Neutrophil (primary cell): ENCODE data around the gene TUT7.
"Not testable (repeated sequence)": the region's sequence is repeated elsewhere in the genome, so short reads cannot be mapped to it uniquely, and the experiment has no call there.

ENCODE experiments used
- H3K27ac ChIP-seq: fragments of 200-600 bp; sonication (generic); 2 replicates; pipeline ENCODE4 v1.5.1; 2016; ENCODE audit warnings: mild to moderate bottlenecking, moderate library complexity
- H3K27me3 ChIP-seq: fragments of 200-600 bp; sonication (generic); 2 replicates; pipeline ENCODE4 v1.6.0; 2016; ENCODE audit warnings: mild to moderate bottlenecking
- H3K36me3 ChIP-seq: fragments of 200-600 bp; sonication (generic); 2 replicates; pipeline ENCODE4 v1.5.1; 2017
- H3K4me1 ChIP-seq, 2 experiments: fragments of 200-600 bp in 1 of 2; sonication (generic) in 1 of 2; 1 replicate in 1 of 2; 2 replicates in 1 of 2; pipeline versions ENCODE4 v1.5.1 to v1.6.1; 2013 to 2016; ENCODE audit warnings: low read depth in 1 of 2, low read length in 1 of 2, mild to moderate bottlenecking in 1 of 2, moderate library complexity in 1 of 2; ENCODE audit not compliant: control insufficient read depth in 1 of 2, insufficient read depth in 1 of 2
- H3K4me3 ChIP-seq, 2 experiments: fragments of 200-600 bp in 1 of 2; sonication (generic) in 1 of 2; 1 replicate in 1 of 2; 2 replicates in 1 of 2; pipeline ENCODE4 v1.5.1; 2013 to 2016; ENCODE audit warnings: low read depth in 1 of 2, low read length in 1 of 2, mild to moderate bottlenecking in 1 of 2, moderate library complexity in 1 of 2
- H3K9me3 ChIP-seq: fragments of 200-600 bp; sonication (generic); 2 replicates; pipeline ENCODE4 v1.5.1; 2016
- TF ChIP-seq, protein P1 (sequence below): fragments of 200-600 bp; sonication (generic); IDR thresholded peaks from 2 replicates; pipeline ENCODE4 v1.5.1; 2016; ENCODE audit warnings: antibody characterized with exemption

TUT7 gene, protein sequence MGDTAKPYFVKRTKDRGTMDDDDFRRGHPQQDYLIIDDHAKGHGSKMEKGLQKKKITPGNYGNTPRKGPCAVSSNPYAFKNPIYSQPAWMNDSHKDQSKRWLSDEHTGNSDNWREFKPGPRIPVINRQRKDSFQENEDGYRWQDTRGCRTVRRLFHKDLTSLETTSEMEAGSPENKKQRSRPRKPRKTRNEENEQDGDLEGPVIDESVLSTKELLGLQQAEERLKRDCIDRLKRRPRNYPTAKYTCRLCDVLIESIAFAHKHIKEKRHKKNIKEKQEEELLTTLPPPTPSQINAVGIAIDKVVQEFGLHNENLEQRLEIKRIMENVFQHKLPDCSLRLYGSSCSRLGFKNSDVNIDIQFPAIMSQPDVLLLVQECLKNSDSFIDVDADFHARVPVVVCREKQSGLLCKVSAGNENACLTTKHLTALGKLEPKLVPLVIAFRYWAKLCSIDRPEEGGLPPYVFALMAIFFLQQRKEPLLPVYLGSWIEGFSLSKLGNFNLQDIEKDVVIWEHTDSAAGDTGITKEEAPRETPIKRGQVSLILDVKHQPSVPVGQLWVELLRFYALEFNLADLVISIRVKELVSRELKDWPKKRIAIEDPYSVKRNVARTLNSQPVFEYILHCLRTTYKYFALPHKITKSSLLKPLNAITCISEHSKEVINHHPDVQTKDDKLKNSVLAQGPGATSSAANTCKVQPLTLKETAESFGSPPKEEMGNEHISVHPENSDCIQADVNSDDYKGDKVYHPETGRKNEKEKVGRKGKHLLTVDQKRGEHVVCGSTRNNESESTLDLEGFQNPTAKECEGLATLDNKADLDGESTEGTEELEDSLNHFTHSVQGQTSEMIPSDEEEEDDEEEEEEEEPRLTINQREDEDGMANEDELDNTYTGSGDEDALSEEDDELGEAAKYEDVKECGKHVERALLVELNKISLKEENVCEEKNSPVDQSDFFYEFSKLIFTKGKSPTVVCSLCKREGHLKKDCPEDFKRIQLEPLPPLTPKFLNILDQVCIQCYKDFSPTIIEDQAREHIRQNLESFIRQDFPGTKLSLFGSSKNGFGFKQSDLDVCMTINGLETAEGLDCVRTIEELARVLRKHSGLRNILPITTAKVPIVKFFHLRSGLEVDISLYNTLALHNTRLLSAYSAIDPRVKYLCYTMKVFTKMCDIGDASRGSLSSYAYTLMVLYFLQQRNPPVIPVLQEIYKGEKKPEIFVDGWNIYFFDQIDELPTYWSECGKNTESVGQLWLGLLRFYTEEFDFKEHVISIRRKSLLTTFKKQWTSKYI (N-terminal part only)

DNA sequence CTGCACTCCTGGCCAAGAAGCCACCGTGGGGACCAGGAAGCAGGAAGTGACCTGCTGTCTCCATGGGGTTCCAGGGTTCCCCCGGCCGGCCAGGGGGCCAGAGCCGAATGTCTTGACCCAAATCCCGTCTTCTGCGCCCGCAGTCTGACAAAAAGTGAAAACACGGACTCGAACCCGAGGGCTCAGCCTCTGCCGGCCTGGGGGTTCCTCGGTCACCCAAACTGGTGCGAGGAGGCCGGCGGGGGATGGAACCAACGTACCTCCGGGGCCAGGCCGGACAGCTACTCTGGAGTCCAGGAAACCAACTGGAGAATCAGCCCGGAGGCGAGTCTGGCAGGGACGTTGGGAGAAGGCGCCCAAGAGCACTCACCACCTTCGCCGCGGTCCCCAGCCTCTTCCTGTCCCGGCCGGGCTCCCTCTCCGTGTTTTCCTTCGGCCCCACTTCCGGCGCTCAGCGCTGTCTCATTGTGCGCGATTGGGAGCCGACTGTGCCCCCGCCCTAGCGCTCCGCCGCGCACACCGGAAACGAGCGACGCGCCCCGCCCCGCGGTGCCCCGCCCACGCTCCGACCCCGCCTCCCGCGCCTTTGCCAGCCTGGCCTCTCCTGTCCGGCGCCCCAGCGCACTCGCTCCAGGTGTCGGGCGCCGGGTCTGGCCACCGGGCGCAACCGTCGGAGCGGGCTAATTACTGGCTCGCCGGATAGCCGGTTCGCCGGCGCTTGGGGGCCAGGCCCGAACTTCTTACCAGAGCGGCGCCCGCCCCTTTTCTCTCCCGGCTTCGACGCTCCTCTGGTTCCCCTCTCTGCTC lies at the start of gene TUT7:
Gene TUT7, minus strand, starts transcription at position 400 of the 807 bp plus-strand sequence. CDS start 1,211 bp downstream, outside the sequence.
- Histone ChIP-seq H3K27me3 (peaks cover 30% of the 10 kb centered on the region), H3K36me3 (peaks cover 26% of the 10 kb centered on the region), H3K4me3 (peak within 1 kb of the TSS; percentile 79 to 95), H3K9me3 (no peaks in the 10 kb centered on the region), H3K27ac (peak within 1 kb of the TSS; percentile 97), H3K4me1 (peaks cover 62 to 63% of the 10 kb centered on the region in 2 experiments)
- TF ChIP-seq, protein P1, sequence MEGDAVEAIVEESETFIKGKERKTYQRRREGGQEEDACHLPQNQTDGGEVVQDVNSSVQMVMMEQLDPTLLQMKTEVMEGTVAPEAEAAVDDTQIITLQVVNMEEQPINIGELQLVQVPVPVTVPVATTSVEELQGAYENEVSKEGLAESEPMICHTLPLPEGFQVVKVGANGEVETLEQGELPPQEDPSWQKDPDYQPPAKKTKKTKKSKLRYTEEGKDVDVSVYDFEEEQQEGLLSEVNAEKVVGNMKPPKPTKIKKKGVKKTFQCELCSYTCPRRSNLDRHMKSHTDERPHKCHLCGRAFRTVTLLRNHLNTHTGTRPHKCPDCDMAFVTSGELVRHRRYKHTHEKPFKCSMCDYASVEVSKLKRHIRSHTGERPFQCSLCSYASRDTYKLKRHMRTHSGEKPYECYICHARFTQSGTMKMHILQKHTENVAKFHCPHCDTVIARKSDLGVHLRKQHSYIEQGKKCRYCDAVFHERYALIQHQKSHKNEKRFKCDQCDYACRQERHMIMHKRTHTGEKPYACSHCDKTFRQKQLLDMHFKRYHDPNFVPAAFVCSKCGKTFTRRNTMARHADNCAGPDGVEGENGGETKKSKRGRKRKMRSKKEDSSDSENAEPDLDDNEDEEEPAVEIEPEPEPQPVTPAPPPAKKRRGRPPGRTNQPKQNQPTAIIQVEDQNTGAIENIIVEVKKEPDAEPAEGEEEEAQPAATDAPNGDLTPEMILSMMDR = peak; percentile 33

DNA sequence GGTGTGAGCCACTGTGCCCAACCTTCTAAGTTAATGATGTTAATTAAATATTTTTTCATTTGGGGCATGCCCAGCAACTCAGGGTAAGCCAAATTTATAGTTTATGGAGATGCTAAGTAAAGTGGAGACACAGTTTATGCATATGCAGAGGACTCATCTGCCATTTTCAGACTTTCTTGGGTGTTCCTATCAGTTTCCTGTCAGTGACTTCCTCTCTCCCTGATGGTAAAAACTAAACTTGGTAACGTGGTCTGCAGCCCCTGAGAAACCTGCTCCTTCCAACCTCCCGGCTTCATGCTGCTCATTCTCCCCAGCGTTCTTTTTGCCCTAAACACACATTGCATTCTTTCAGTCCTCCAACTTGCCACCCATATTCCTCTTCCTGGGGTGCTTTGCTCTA lies 48.4 kb upstream of the TUT7 start:
- H3K9me3 ChIP-seq = no peaks in the 10 kb centered on the region
- no peak overlapping the region for H3K27ac ChIP-seq
- H3K4me1 ChIP-seq = no peaks in the 10 kb centered on the region
- H3K4me3 ChIP-seq = no peak overlapping the region
- peaks cover 13% of the 10 kb centered on the region for H3K27me3 ChIP-seq
- no peaks in the 10 kb centered on the region for H3K36me3 ChIP-seq
- TF ChIP-seq, protein P1 = no peak

DNA sequence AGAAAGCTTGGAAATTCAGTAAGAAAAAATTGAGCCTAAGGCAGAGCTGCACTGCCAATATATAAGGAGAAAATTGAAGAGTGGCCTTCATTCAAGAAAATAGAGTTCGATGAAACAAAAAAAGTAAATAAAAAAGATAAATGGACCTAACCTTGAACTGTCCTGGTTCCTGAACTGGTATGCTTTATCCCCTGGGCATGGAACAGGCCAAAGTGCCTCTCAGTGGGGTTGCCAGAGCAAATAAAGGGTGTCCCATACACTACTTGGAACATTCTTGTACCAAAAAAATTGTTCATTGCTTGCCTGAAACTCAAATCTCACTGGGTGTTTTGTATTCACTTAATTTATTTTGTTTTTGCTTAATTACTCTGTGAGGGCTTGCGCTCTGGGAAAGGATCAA lies 42.2 kb upstream of the TUT7 start:
- H3K36me3 ChIP-seq = no peaks in the 10 kb centered on the region
- no peaks in the 10 kb centered on the region for H3K4me1 ChIP-seq
- no peaks in the 10 kb centered on the region for H3K27me3 ChIP-seq
- H3K27ac ChIP-seq = no peak overlapping the region
- TF ChIP-seq, protein P1 = no peak
- H3K9me3 ChIP-seq = no peaks in the 10 kb centered on the region
- H3K4me3 ChIP-seq = no peak overlapping the region

DNA sequence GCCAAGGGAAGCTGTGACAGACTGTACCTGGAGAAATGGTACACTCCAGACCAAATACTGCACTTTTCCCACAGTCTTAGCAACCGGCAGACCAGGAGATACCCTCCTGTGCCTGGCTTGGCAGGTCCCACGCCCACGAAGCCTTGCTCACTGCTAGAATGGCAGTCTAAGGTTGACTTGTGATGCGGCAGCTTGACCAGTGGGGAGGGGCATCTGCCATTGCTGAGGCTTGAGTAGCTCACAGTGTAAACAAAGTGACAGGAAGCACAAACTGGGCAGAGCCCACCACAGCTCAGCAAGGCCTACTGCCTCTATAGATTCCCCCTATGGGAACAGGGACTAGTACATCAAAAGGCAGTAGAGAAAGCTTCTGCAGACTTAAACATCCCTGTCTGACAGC lies 36.0 kb upstream of the TUT7 start:
- H3K9me3 ChIP-seq, H3K36me3 ChIP-seq, H3K27ac ChIP-seq, H3K4me3 ChIP-seq, H3K4me1 ChIP-seq, H3K27me3 ChIP-seq: not testable (repeated sequence)

DNA sequence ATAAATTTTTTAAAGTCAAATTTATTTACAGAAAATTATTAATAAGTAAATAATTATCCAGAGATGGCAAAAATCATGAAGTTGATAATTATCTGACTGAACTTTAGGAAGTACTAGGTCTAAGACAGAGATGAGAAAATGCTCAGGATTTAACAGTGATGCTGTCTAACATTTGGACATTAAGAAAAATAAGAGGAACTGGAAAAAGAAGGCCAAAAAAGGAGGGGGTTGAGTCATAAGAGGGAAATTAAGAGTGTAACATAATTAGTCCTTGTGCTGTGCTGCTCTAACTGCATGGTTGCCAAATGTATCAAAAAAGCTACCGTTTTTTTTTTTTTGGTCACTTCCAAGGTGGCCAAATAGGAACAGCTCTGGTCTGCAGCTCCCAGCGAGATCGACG lies 35.4 kb upstream of the TUT7 start:
- H3K27me3 ChIP-seq = peaks cover 7% of the 10 kb centered on the region
- no peak overlapping the region for H3K4me3 ChIP-seq
- H3K4me1 ChIP-seq = no peaks in the 10 kb centered on the region
- H3K9me3 ChIP-seq = no peaks in the 10 kb centered on the region
- no peak overlapping the region for H3K27ac ChIP-seq
- TF ChIP-seq, protein P1 = no peak
- H3K36me3 ChIP-seq = no peaks in the 10 kb centered on the region
